Measurements from ENCODE around the gene SEMA5B.

- TF ChIP-seq, protein P1, sequence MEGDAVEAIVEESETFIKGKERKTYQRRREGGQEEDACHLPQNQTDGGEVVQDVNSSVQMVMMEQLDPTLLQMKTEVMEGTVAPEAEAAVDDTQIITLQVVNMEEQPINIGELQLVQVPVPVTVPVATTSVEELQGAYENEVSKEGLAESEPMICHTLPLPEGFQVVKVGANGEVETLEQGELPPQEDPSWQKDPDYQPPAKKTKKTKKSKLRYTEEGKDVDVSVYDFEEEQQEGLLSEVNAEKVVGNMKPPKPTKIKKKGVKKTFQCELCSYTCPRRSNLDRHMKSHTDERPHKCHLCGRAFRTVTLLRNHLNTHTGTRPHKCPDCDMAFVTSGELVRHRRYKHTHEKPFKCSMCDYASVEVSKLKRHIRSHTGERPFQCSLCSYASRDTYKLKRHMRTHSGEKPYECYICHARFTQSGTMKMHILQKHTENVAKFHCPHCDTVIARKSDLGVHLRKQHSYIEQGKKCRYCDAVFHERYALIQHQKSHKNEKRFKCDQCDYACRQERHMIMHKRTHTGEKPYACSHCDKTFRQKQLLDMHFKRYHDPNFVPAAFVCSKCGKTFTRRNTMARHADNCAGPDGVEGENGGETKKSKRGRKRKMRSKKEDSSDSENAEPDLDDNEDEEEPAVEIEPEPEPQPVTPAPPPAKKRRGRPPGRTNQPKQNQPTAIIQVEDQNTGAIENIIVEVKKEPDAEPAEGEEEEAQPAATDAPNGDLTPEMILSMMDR (conservative IDR thresholded peaks at IDR 0.05; ENCODE audit: low read length), result no peak
- TF ChIP-seq EZH2phosphoT487 (IDR thresholded peaks at IDR 0.05; ENCODE audit: borderline replicate concordance, low read depth, low read length), result no peak
Observed at GRCh38 chr3:122987736-122988319, 39.7 kb downstream of the SEMA5B start.
